Measurements from ENCODE around the gene TSPAN18. TPM values are rescaled to one million over a fixed set of nuclear protein-coding genes. Genes with fewer than 3 reads are reported as not detected.

TSPAN18 gene
- total RNA-seq, 1 donor from 2014 or later: 94.6 TPM

DNA sequence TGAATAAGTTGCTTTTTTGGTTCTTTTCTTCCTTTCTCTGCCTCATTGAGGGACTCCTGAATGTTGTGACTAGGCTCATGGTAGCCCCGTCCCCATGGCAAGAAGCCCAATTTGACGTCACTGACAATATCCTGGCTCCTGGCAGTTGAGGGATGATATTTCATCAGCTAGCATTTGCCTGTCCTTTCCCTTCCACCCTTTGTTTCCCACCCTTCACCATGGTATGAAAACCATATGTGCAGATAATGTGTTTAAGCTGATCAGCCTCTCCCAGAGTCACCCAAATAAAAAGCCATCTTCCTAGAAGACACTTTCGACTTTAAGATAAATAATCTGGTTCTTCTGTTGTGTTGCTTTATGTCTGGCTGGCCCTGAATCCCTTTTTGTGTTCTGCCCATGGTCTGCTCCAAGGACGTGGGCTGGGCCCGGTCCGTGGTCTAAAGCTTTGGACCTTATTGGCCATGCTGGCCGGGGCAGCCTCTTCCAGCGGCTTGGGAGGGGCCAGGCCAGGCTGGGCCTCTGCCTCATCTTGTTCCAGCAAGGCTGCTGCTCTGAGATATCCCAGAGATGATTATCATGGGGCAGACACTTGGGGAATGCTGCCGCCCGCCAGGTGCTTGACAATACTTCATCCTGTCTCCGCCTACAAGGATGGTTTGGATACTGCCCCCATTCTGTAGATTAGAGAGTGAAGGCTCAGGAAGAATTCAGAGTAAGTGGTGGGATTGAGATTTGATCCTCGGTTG is 5.1 kb downstream of the TSPAN18 start:
- ATAC-seq (no peak), DNase-seq (peak; percentile 41)
- intact Hi-C loops (cut with micrococcal nuclease): no loop called here

DNA sequence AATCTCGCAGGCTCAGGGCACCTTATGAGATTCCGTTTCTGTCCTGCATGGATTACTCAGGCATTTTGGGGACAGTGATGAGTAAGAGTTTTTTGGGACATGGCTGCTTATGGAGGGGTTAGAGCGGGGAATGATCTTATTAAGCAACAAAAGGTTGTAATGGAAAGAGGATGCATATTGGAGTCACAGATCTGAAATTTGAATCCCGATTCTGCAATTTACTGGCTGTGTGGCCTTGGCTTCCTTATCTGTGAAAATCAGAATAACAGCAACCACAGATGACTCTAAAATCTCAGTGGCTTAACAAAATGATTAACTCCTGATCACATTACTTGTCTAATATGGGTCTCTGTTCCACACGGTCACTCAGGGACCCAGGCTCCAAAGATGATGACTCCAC is 5.8 kb downstream of the TSPAN18 start:
- DNase-seq (no peak), ATAC-seq (no peak)
- intact Hi-C loops (cut with micrococcal nuclease): no loop called here

DNA sequence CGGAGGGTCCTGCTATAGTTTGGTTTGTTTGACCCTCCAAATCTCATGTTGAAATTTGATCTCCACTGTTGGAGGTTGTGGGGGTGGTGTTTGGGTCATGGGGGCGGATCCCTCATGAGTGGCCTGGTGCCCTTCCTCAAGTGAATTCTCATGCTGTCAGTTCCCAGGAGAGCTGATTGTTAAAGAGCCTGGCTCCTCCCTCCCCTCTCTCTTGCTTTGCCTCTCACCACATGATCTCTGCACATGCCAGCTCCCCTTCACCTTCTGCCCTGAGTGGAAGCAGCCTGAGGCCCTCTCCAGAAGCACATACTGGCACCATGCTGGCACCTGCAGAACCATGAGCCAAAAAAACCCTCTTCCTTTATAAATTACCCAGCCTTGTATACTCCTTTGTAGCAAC is 7.1 kb downstream of the TSPAN18 start:
- intact Hi-C loops (cut with micrococcal nuclease): no loop called here
- no peak for DNase-seq
- ATAC-seq: peak; percentile 60

DNA sequence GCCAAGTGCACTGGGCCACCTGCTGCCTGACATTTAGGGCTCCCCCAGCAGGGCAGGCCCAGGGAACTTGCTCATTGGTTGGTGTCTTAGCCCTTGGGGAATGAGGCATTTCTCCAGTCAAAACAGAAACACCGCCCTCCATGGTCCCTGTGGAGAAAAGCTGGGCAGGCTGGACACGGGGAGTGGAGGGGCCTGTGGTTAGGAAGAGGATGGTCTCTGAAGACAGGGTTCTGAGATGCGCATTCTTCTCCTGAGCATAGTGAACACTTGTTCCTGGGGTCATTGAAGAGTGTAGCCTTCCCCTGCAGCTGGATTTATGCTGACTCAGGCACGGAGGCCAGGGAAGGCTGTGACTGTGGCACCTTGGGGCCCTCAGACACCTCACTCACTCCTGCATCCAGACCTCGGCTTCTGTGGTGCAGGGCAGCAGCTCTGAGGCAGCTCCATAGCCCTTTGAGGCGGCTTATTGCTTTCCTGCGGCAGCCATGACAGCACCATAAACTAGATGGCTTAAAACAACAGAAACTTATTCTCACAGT is 8.2 kb downstream of the TSPAN18 start:
- intact Hi-C loops (cut with micrococcal nuclease): no loop called here
- DNase-seq (no peak), ATAC-seq (peak; percentile 5)

DNA sequence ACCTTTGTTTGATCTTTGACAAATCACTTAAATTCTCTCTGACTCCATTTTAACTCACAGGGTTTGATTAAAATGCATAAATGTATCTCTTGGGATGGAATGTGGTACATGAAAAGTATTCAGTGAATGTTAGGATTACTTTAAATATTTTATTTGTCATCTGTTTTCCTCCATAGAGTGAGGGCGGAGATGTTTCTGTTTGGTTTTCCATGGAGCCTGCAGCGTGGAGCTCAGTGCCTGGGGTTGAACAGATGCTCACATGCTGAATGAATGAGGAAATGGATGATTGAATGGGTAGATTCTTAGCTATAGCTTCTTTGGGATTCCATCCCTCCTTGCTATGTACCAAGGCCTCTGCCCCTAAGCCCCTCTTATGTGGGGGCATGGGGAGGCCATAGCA is 10.0 kb downstream of the TSPAN18 start:
- DNase-seq (no peak), ATAC-seq (no peak)
- intact Hi-C loops (cut with micrococcal nuclease): no loop called here

DNA sequence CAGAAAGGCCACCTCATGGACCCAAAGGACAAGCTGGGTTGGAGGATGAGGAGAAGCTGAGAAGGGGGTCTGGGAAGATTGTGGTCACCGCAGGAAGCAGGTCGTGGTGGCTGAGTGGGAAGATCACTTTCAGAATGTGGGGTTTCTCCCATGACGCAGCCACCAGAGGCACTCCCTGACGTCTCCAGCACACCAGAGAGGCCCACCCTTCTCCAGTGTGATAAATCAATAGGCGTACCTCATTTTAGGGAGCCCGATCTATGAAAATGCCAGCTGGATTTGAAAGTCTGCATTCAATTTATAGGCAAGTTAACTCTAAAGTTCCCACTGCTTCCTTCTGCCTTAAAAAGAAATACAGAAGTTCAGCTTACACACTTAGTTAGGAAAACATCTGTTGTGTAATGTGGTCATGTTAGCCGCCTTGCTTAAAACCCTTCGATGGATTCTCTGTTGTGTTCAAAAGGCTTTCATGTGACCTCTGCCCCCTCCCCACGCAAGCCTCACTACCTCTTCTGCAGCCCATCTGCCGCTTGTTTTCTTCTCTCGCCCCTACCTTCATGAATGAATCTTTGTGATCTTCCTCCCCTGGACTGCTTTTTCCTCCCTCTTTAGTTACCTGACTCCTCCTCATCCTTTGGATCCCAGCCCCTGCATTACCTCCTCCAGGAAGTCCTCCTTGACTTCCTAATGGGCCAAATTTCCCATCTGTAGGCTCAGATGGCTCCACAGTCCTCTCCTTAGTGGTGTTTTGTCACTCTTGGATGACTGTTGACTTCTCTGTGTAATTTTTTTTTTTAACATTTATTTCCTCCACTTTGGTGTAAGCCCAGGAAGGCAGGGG is 10.7 kb downstream of the TSPAN18 start:
- ATAC-seq: no peak
- intact Hi-C loops (cut with micrococcal nuclease): no loop called here
- no peak for DNase-seq

DNA sequence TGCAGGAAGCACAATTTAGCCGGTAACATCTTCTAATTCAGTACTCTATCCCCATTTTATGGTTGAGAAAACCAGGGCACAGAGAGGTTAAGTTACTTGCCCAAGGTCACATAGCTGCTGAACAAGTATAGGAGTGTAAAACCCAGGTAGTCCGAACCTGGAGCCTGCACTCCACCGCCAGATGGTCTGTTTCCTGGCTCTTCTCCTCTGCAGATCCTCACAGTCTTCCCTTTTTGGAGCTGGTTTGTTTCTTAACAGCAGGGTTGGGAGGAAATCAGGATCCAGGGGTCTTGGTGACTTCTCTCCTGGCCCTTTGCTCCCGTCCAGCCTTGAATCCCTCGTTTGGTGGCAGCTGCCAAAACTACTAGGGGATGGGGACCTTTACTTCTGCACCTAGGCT is 12.0 kb downstream of the TSPAN18 start:
- ATAC-seq: no peak
- intact Hi-C loops (cut with micrococcal nuclease): no loop called here
- DNase-seq: no peak

DNA sequence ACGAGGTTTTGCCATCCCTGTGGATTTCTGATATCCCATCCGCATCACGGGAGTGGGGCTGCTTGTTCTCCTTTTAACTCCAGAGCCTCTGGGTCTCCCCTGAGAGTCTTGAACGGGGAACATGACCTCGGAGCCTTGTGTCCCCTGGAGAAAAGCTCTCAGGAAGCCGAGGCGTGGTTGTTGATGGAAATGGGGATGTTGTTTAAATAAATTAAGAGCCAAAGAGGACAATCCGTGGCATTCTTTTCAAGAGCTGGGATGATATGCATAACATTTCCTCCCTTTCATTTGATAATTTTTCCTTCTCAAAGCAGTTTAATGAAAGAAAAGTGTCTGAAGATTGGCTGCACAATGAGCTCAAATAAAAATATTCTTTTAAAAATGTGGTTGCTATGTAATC is 14.2 kb downstream of the TSPAN18 start:
- DNase-seq: no peak
- peak; percentile 58 for ATAC-seq
- intact Hi-C loops (cut with micrococcal nuclease): no loop called here

DNA sequence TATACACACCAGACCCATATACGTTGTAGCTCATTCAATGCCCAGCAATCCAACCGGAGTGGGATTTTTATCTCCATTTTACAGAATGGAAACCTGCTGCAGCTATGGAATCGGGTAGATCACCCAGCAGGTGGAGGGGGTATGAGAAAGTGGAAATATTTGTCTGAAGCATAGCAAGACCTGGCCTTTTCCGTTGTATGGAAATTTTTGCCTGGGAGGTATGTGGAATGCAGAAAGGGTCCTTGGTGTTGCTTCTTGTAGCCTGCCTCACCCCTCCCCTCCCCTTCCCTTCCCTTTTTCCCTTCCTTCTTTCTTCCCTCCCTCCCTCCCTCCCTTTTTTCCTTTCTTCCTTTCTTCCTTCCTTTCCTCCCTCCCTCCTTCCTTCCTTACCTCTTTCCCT is 15.2 kb downstream of the TSPAN18 start:
- intact Hi-C loops (cut with micrococcal nuclease): no loop called here
- ATAC-seq: no peak

DNA sequence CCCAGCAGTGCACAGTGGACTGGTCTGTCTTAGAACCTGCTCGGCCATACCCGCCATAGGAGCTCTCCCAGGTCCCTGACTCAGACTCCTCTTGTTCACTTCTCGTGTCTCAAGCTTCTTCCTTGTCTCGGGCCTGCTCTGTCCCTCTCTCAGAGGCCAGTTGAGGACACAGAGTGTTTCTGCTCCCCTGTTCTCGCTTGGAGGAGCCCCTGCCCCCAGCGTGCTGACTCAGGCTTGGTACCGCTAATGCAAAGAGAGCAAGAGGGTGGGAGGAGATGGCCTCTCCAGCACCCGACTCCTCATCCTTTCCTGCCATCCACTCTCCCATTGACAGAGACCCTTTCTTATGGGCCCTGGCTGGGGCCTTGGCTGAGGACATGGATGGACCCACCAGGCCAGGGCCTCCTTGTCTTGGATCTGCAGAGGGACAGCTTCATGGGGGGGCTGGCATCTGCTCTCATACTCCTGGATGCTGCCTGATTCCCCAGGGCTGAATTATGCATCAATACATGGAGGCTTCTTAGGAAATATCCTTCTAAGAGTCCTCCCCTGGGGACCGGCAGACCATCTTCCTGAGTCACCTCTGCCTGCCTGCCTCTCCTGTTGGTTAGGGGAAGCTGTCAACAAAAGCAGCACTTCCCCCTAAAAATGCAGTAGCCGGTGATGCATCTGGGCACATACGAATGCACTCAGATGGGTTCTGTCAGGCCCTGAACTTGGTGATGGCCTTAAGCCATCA is 15.9 kb downstream of the TSPAN18 start:
- no peak for DNase-seq
- intact Hi-C loops (cut with micrococcal nuclease): no loop called here
- ATAC-seq: no peak

More for the DNA sequence above, 15.2 kb downstream of the TSPAN18 start:
- no peak for DNase-seq

DNA sequence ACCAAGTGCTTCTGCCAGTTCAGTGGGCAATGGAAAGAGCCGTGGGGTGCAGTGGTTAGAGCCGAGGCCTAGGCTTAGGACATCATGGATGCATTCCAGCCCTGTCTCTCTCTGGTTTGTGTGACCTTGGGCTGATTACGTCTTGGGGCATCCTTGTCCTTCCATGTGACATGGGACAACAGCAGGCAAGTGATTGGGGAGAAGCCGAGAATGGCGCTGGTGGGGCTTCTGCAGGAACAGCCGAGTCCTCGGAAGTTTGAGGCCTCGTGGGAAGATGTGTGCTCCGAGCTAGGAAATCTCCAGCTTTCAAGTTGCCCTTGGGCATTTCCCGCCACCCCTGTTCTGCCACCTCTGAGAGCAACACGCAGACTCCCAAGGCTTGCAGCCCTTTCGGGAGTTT is 16.6 kb downstream of the TSPAN18 start:
- intact Hi-C loops (cut with micrococcal nuclease): no loop called here
- no peak for DNase-seq
- ATAC-seq: no peak

DNA sequence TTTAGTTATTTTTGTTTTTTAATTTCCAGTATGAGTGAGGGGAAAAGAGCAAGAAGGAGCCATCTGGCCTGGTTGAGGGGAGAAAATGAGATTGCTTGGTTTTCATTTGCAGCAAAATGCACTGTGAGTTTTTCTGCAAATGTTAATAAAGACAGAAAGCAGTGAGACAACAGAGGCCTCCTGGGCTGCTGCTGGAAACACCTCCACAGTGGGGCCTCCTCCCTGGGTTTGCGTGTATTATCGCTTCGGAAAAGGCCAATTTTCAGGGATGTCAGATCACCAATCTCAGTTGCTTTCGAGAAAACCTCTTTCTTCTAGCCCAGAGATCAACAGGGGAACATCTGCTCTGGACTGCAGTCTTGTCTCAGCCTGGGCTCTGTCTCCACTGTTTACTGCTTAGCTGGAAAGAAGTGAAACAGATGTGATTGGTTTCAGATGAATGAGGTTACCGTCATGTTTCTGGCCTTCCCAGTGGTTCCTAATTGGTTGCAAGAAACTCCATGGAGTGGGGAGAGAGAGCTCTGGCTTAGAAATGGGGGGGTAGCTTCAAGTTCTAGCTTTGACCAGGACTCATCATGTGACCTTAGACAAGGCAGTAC is 17.3 kb downstream of the TSPAN18 start:
- ATAC-seq: peak; percentile 9
- intact Hi-C loops (cut with micrococcal nuclease): no loop called here
- DNase-seq: no peak

DNA sequence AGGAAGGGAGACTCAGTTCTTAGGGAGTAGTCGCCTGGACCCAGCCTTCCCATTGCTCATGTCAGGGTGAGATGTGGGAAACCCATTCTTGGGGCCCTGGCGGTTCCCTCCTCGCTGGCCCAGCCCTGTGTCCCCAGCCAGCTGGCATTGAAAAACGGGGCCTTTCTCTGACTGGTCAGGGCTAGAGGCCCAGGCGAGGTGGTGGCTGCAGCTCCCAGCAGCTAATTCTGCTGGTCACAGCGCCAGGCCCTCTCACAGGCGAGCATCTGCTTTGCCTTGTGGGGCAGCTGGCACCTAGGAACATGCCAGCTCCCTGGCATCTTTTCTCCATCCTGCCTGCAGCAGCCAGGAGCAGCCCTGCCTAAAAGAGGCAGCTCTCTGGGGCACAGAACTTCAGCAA is 20.1 kb downstream of the TSPAN18 start:
- ATAC-seq (peak; percentile 91), DNase-seq (peak; percentile 83)
- intact Hi-C loops (cut with micrococcal nuclease): no loop called here

DNA sequence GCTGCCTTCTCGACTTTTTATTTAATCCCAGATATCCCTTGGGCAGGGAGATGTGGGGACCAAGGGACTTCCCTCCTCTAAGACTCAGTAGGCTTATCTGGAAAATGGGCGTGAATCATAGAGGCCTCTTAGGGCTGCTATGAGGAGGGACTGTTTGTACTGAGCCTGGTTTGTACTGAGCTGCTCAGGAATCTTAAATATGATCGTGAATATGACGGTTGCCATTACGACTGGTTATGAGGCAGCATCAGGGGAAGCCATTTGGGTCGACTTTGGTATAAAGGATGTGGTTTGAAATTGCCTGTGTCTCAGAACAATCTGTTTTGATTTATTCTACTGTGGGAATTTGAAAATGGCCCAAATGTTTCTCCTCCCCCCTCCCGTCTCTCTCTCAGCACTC is 20.6 kb downstream of the TSPAN18 start:
- peak; percentile 10 for ATAC-seq
- DNase-seq: no peak
- intact Hi-C loops (cut with micrococcal nuclease): no loop called here

DNA sequence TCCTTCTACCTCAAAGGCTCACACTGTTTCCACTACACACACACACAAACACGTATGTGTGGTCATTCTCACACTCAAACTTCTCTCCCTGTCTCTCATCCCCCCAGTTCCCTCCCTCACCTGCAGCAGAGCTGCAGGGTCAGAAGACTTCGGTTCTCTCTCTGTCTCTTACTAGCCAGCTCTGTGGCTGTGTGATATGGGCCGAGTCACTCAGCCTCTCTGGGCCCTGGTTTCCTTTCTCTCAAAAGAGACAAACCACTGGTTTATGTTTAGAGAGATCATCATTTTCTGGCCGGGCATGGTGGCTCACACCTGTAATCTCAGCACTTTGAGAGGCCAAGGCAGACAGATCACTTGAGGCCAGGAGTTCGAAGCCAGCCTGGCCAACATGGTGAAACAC is 21.1 kb downstream of the TSPAN18 start:
- DNase-seq: no peak
- intact Hi-C loops (cut with micrococcal nuclease): no loop called here
- no peak for ATAC-seq

DNA sequence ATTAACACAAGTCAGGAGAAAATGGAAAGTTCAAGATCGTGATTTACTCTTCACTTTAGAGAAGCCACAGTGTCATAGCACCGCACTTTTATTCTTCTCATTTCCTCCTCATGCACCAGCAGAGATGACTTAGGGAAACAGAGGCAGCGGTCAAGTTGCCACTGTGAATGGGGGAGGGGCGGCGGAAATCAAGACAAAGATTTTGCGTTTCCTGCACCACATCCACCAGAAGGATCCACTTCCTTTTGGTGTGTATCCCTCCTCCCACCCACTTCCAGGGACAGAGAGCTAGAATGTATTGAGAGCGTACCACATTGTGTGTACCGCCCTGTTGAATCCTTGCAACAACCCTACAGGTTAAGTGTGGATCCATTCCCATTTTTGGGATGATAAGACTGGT is 21.8 kb downstream of the TSPAN18 start:
- ATAC-seq: no peak
- intact Hi-C loops (cut with micrococcal nuclease): no loop called here
- no peak for DNase-seq

DNA sequence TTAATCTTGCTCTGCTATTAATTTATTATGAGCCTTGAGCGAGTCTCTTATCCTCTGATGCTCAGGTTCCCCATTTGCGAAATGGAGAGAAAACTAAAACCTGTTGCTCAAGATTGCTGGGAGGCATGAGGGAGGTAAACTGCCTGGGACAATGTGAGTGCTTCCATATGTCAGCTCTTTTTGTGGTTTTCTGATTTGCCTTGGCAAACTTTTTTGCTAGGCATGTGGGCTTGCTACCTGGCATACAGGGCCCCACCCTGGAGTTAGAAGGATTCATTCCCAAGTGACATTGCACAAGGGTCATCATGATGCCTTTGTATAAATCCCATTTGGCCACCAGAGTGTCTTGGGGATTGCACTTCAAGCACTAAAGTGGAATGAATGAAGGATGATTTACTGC is 22.4 kb downstream of the TSPAN18 start:
- no peak for ATAC-seq
- DNase-seq: no peak
- intact Hi-C loops (cut with micrococcal nuclease): no loop called here

DNA sequence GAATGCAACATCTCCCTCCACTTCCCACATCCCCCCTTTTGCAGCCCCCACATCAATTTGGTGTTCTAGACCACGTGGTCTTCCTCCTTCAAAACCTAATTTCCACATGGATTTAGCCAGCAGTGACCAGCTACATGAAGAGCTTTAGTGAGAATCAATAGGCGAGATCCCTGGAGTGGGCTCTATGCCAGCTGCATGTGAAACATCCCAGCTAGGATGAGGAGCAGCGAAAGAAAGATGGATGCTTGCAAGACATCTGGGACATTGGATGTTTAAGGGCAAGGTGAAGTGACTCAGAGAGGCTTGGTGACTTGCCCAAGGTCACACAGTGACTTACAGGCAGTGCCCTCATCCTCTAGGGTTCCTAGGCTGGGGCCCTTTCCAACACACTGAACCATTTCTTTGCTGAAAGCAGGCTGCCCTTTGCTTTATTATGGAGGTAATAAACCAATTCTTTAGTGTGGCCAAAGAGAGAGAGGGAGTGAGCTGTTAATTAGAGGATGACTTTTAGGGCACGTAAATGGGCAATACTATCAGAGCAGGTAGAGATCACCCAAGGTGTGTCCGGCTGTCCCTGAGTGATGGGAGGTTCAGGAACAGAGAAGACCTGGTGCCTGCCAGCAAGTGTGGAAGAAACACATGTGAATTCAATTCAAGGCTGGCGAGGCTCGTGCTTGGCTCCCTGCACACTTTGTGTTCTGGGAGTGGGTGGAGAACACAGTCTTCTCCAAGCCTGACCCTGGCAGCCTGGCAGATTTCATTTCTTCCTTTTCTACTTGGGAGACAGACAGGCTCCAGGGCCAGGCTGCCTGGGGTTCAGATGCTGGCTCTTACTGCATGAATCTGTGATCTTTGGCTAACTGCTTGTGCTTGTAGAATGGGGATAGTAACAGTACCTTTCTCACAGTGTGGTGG is 24.0 kb downstream of the TSPAN18 start:
- ATAC-seq (no peak), DNase-seq (no peak)
- intact Hi-C loops (cut with micrococcal nuclease): no loop called here

Data from left ventricle myocardium superior (tissue), 1 donor.